ENCODE results near the gene TCEA2.
A peak's percentile ranks its signal among the peaks of the same experiment; 100 is the strongest.

Gene TCEA2

GRCh38 chr20:64099086-64099786, 36.2 kb downstream of the TCEA2 start:
- peak; percentile 55 for DNase-seq

GRCh38 chr20:64099880-64100565, 37.0 kb downstream of the TCEA2 start:
- DNase-seq = peak; percentile 51

- no peak for DNase-seq
Observed at GRCh38 chr20:64100566-64100888, 37.5 kb downstream of the TCEA2 start.

GRCh38 chr20:64100946-64101688, 38.1 kb downstream of the TCEA2 start:
- no peak for DNase-seq

- DNase-seq = peak; percentile 76
Observed at GRCh38 chr20:64101731-64102621, 39.0 kb downstream of the TCEA2 start.

GRCh38 chr20:64102647-64103354, 39.8 kb downstream of the TCEA2 start:
- DNase-seq = peak; percentile 44

GRCh38 chr20:64103871-64104666, 41.1 kb downstream of the TCEA2 start:
- peak; percentile 46 for DNase-seq

GRCh38 chr20:64104667-64105451, 41.9 kb downstream of the TCEA2 start:
- DNase-seq = peak; percentile 2

- DNase-seq = peak; percentile 2
Observed at GRCh38 chr20:64105846-64106434, 42.9 kb downstream of the TCEA2 start.

- peak; percentile 2 for DNase-seq
Observed at GRCh38 chr20:64106435-64106961, 43.5 kb downstream of the TCEA2 start.

- DNase-seq = peak; percentile 43
Observed at GRCh38 chr20:64106981-64107735, 44.2 kb downstream of the TCEA2 start, which contains the start of gene NPBWR2. Gene NPBWR2 (minus strand): TSS chr20:64107565. CDS start chr20:64106831, 734 bp downstream.

GRCh38 chr20:64107736-64108457, 44.9 kb downstream of the TCEA2 start:
- peak; percentile 55 for DNase-seq

GRCh38 chr20:64108731-64109681, 46.0 kb downstream of the TCEA2 start:
- DNase-seq = peak; percentile 2

- peak; percentile 15 for DNase-seq
Observed at GRCh38 chr20:64109831-64110391, 46.9 kb downstream of the TCEA2 start.

- DNase-seq = no peak
Observed at GRCh38 chr20:64110411-64111068, 47.5 kb downstream of the TCEA2 start.

Data from RPMI8226 (cell line).